ENCODE results near the gene DCTPP1.
"Not testable (repeated sequence)": the region's sequence is repeated elsewhere in the genome, so short reads cannot be mapped to it uniquely, and the experiment has no call there.

The DCTPP1 gene
- 8.0 to 10.7 reads per million in 2 donors for total RNA-seq

DNA sequence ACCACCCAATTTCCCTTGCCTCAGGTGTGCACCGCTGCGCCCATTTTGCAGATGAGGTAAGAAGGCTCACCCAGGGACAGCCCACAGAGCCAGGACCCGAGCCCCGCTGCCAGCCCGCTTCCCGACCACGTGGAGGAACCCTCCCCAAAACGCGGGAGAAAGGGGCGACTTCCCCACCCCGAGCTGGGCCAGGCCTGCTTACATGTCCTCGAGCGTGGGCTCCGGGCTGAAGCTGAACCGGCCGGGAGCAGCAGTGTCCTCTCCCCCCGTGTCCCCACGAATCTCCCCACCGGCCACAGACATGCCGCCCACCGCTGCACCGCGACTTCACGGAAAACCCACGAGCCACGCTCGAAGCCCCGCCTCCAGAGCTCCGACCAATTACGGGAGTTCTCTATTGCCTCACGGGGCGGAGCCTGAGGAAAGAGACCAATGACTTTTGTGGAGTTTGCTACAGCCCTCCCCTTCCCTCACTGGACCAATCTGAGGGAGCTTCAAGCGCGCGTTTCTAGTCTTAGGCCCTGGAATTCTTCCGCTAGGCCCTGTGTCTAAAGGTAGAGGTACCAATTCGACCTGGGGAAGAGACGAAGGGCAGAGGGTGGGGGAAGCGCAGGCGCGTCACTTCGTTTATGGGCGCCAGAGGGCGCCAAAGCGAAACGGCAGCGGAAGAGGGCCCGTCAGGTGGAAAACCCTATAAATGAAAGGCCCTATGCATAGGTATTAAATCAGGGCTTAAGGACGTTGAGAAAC lies at the start of gene DCTPP1:
Gene DCTPP1 (minus strand): TSS at position 353 of the 750 bp plus-strand sequence. CDS start 50 bp downstream, at position 303.
- peak; percentile 76 for DNase-seq

DNA sequence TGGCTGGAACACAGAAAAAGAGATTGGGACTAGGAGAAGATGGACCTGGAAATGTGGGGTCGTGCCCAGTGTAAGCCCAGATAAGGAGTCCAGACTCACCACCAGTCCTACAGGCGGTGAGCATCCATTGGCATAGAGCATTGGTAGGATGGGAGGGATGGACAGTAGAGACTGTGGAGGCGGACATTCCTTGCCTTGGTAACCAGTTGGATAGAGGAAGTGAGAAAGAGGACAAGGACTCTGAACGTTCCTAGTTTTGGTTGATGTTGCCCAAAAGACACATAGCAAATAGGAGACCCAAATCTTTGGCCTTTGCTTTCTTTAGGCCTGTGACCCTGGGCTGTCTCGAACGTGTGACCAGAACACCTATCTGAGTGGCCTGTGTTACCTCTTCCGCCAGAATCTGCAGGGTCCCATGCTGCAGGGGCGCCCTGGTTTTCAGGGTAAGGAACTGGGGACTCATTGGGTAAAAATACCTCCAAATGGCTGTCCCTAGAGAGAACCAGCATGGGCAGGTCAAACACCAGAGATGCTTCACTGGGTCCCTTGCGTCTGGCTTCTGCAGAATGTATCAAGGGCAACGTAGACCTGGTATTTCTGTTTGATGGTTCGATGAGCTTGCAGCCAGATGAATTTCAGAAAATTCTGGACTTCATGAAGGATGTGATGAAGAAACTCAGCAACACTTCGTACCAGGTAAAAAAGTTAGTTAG lies 49.1 kb upstream of the DCTPP1 start:
- no peak for DNase-seq

DNA sequence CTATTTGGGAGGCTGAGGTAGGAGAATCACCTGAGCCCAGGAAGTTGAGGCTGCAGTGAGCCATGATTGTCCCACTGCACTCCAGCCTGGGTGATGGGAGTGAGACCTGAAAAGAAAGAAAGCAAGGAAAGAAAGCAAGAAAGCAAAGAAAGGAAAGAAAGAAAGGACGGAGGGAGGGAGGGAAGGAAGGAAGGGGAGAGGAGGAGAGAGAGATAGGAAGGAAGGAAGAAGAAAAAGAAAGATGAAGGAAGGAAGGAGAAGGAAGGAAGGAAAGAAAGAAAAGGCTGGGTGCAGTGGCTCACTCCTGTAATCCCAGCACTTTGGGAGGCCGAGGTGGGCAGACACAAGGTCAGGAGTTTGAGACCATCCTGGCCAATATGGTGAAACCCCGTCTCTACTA lies 47.9 kb upstream of the DCTPP1 start:
- not testable (repeated sequence) for DNase-seq

DNA sequence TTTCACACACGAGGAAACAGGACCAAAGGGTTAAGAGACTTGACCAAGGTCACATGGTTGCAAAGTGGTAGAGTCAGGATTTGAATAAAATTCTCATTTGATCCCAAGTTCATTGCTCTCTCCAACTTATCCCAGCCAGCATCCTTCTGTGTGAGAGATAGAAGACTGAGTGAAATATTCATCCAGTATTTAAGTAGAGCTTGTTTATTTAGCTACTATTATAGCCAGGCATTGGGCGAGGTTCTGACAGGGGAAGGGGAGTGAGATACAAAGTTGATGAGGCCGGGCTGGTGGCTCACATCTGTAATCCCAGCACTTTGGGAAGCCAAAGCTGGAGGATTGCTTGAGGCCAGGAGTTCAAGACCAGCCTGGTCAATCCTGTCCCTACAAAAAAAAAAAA lies 47.2 kb upstream of the DCTPP1 start:
- DNase-seq, result no peak

DNA sequence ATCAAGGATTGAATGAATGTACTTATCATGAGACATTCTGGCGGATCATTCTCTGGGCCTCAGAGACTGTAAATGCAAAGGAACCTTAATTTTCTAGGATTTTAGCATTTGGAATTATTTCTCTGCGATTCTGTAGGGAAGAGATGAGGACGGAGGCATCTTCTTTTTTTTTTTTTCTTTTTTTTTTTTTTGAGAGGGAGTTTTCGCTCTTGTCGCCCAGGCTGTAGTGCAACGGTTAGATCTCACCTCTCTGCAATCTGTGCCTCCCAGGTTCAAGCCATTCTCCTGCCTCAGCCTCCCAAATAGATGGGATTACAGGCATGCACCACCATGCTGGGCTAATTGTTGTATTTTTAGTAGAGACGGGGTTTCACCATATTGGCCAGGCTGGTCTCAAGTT lies 44.9 kb upstream of the DCTPP1 start:
- no peak for DNase-seq

DNA sequence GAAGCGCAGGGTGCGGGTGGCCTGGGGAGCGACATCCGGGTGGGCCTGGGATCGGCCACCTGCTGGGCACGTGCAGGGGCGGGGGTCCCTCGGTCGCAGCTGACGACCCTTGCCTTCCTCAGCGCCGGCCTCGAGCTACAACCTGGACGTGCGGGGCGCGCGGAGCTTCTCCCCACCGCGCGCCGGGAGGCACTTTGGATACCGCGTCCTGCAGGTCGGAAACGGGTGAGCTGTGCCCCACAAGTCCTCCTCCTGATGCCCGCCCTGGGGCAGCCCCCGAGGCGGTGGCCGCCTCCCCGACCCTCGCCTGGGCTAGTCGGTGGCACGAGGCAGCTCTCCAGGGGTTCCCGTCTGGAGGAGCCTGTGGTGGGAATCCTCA lies 44.2 kb upstream of the DCTPP1 start:
- DNase-seq, result no peak

DNA sequence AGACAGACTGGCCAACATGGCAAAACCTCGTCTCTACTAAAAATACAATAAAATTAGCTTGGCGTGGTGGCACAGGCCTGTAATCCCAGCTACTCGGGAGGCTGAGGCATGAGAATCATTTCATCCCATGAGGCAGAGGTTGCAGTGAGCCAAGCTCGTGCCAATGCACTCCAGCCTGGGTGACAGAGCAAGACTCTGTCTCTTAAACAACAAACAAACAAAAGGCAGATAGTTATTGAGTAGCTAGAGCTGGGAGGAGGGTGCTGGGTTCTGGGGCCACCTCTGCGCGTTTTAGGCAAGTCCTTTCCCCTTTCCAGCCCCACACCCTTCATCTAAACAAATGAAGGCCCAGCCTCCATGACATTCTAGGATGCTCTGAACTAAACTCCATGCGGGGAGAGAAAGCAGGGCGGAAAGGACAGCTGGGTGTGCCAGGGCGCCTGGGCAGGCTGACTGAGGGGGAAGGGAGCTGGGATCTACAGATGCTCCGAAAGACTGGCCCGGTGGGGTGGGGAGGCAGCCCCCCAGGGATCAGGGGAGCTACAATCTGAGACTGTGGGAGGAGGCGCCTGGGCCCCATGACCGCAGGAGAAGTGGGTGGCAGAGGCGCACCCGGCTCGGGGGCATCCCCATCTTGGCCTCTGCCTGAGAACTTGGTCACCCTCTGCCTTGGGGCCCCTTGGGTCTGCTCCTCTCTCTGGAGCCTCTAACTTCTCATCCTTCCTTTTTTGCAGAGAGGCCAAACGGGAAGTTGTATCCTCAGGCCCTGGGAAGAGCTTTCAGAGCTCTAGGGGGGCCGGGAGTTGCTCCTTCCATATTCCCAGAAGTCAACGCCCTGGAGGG lies 43.6 kb upstream of the DCTPP1 start:
- peak; percentile 52 for DNase-seq

DNA sequence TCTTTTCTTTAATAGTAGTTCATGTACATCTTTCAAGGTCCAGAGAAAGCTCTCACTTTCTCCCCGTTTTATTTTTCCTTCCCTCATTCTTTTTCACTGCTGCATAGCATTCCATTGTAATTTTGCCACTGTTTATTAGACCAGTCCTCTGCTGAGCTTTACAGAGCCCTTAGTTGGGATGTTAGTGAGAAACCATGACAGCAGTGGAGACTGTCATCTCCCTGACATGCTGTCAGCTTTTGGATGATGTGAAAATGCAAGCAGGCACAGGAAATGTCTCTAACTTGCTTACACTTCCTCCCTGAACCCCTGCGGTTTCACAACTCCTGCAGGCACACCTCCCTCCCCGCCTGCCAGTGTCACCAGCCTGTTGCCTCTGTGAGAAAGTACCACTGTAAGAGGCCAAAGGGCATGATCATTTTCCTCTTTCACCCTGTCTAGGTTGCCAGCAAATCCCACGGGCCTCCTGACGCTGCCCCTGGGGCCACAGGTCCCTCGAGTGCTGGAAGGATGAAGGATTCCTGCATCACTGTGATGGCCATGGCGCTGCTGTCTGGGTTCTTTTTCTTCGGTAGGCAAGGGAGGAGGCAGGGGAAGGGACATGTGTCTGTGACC lies 42.6 kb upstream of the DCTPP1 start, which contains the start of gene ITGAL:
Gene ITGAL (plus strand): TSS at position 415 of the 615 bp plus-strand sequence. CDS start 96 bp downstream, at position 511.
- peak; percentile 58 for DNase-seq

DNA sequence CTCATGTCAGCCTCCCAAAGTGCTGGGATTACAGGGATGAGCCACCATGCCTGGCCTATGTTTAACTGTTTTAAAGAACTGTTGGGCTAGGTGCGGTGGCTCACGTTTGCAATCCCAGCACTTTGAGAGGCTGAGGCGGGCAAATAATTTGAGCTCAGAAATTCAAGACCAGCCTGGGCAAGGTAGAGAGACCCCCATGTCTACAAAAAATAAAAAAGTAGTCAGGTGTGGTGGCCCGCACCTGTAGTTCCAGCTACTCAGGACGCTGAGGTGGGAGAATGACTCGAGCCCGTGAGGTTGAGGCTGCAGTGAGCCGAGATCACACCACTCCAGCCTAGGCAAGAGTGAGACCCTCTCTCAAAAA lies 40.8 kb upstream of the DCTPP1 start:
- no peak for DNase-seq

DNA sequence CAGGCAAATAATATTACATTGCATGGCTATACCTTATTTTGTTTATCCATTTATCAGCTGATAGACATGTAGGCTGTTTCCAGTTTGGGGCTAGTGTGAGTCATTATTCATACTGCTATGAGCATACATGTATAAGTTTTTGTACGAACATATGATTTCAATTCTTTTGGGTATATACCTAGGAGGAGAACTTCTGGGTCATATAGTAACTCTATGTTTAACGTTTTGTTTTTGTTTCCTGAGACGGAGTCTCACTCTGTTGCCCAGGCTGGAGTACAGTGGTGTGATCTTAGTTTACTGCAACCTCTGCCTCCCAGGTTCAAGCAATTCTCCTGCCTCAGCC lies 40.3 kb upstream of the DCTPP1 start:
- DNase-seq, result no peak

DNA sequence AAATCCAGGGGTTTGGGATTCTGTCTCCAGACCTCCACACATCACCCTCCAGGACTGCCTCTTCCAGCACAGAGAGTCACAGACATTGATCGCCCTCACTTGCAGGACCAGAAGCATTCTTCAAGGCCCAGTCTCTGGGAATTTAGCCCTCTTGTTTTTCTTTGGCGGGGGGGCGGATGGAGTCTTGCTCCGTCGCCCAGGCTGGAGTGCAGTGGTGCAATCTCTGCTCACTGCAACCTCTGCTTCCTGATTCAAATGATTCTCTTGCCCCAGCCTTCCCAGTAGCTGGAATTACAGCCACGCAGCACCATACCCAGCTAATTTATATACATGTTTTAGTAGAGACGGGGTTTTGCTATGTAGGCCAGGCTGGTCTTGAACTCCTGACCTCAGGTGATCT lies 34.2 kb upstream of the DCTPP1 start:
- DNase-seq, result no peak

DNA sequence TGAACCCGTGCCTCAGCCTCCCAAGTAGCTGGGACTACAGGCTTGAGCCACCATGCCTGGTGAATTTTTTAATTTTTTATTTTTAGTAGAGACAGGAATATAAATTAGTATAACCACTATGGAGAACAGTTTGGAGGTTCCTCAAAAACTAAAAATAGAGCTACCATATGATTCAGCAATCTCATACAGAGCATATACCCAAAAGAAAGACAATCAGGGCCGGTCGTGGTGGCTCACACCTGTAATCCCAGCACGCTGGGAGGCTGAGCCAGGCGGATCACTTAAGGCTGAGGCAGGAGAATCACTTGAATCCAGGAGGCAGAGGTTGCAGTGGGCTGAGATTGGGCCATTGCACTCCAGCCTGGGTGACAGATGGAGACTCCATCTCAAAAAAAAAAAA lies 31.6 kb upstream of the DCTPP1 start:
- not testable (repeated sequence) for DNase-seq

DNA sequence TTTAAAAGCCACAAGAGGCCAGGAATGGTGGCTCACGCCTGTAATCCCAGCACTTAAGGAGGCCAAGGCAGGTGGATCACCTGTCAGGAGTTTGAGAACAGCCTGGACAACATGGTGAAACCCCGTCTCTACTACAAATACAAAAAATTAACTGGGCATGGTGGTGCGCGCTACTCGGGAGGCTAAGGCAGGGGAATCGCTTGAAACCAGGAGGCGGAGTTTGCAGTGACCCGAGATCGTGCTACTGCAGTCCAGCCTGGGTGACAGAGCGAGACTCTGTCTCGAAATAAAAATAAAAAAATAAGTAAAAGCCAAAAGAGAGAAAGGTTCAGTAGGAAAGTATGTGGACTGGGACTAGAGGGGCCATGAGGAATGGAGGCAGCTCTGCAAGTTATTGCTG lies 29.6 kb upstream of the DCTPP1 start:
- no peak for DNase-seq

DNA sequence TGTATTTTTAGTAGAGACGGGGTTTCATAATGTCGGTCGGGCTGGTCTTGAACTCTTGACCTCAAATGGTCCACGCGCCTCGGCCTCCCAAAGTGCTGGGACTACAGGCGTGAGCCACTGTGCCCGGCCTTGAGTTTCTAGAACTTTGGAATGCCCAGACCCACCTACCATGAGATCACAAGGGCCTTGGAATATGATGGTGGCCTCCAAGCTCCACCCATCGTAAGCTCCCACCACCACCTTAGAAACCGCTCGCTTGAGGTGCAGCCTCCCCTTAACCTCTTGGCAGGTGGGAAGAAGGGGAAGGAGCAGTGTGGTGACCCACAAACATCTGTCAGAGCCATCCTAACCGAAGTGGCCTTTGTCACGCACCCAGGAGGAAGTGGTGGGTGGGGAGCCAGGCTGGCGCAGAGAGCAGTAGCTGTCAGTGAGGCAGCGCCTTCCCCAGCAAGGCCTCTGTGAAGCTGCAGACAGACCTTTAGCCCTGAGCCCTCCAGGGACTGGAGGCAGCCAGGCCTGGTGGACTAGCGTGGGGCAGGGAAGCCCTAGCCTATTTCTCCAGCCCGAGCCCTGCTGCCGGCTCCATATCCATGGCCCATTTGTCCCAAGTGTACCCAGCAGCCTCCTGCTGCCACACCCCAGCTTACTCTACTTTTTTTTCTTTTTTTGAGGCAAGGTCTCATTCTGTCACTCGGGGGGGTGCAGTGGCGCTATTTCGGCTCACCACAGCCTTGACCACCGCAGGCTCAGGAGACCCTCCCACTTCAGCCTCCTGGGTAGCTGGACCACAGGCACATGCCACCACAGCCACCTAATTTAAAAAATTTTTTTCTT lies 28.9 kb upstream of the DCTPP1 start:
- peak; percentile 41 for DNase-seq

DNA sequence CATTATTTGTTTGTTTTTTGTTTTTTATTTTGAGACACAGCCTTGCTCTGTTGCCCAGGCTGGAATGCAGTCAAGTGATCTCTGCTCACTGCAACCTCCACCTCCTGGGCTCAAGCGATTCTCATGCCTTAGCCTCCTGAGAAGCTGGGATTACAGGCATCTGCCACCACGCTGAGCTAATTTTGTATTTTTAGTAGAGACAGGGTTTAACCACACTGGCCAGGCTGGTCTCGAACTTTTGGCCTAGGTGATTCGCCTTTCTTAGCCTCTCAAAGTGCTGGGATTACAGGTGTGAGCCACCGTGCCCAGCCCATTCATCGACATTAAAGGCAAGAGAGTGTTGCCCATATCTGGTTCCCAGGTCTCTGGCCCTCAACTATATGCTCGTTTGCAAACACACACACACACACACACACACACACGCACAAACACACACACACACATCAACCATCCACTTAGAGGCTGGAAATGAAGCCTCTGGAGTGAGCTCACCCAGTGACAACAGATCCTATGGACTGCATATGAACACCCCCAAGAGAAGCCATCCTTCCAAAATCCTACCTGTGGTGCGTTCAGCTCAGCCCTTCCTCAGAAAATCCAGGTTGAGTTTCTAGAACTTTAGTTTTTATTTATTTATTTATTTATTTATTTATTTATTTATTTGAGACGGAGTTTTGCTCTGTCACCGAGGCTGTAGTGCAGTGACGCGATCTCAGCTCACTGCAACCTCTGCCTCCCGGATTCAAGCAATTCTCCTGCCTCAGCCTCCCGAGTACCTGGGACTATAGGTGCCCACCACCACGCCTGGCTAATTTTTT lies 28.1 kb upstream of the DCTPP1 start:
- no peak for DNase-seq

DNA sequence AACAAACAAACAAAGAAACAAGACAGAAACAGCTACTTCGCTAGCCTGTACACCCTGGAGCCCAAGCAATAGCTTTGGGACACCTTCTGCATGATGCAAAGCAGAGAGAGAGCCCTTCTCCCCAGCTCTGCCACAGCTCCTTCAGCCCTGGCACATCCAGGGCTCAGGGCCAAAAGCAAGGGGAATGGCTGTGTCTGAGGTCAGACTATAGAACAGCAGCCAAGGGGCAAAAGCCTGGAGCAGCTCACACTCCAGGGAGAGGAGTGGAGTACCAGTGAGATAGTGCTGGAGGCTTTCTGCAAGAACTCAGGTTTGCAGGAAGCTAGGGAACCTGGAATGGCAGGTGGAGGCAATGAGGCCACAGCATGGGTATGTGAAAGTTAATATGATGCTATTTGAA lies 27.4 kb upstream of the DCTPP1 start:
- DNase-seq, result no peak

DNA sequence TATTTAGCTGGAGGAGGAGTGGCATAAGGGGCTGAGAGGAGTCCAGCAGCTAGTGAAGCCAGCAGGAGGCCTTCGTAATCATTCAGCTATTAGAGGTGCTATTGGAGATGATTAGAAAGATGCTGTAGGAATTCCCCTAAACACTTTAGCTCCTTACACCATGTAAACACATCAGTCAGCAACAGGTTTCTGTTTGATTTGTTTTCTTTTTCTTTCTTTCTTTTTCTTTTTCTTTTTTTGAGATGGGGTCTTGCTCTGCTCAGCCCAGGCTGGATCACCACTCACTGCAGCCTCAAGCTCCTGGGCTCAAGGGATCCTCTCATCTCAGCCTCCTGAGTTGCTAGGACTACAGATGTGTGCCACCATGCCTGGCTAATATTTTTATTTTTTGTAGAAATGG lies 26.5 kb upstream of the DCTPP1 start:
- DNase-seq, result no peak

DNA sequence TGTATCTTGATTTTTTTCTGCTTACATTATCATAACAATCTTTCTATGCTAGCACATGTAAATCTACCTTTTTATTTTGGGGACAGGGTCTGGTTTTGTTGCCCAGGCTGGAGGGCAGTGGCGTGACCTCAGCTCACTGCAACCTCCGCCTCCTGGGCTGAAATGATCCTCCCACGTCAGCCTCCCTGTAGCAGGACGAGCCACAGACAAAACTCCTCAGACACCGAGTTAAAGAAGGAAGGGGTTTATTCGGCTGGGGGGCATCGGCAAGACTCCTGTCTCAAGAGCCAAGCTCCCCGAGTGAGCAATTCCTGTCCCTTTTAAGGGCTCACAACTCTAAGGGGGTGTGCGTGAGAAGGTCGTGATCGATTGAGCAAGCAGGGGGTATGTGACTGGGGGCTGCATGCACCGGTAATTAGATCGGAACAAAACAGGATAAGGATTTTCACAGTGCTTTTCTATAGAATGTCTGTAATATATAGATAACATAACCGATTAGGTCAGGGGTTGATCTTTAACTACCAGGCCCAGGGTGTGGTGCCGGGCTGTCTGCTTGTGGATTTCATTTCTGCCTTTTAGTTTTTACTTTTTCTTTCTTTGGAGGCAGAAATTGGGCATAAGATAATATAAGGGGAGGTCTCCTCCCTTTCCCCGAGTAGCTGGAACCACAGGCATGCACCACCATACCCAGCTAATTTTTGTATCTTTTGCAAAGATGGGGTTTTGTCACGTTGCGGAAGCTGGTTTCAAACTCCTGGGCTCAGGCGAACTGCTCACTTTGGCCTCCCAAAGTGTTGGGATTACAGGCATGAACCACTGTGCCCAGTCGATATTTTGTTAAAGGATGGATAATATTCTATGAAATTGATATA lies 23.1 kb upstream of the DCTPP1 start:
- DNase-seq, result not testable (repeated sequence)

DNA sequence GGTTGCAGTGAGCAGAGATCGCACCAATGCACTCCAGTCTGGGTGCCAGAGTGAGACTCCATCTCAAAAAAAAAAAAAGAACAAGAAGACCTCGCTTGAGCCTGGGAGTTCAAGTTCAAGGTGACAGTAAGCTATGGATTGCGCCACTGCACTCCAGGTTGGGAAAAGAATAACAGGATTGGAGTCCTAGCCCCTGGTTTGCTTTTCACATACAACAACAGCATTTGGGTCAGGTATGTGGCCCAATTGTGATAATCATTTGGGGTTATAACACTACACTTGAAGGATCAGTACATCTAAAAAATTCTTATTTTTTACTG lies 19.2 kb upstream of the DCTPP1 start:
- DNase-seq, result no peak

DNA sequence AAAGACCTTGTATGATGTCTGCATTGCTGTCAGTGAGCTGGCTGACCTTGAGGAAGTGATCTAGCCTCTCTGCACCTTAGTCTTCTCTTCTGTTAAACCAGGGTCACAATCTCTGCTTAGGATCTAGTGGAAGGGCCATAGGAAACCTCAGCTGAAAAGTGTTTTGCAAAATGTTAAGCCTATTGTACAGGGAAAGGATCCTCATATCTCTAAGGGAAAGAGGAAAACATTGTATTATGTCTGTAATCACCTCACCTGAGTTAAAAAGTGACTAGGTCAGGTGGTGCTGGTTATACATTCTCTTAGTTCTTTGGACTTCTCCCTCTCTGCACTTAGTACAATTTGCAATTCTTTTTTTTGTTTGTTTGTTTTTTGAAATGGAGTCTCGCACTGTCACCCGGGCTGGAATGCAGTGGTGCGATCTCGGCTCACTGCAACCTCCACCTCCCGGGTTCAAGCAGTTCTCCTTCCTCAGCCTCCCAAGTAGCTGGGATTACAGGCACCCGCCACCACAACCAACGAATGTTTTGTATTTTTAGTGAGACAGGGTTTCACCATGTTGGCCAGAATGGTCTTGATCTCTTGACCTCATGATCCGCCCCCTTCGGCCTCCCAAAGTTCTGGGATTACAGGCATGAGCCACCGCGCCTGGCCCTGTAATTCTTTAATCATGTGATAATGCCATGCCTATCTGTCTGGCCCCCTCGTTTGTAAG lies 17.8 kb upstream of the DCTPP1 start:
- DNase-seq, result no peak

Data from activated gamma-delta T cell (primary cell).